ENCODE data around the gene KLK7. TPM values are rescaled to one million over a fixed set of nuclear protein-coding genes. Genes with fewer than 3 reads are reported as not detected.

KLK7 gene
- total RNA-seq, 2 donors from 2014 or later: not detected

DNA sequence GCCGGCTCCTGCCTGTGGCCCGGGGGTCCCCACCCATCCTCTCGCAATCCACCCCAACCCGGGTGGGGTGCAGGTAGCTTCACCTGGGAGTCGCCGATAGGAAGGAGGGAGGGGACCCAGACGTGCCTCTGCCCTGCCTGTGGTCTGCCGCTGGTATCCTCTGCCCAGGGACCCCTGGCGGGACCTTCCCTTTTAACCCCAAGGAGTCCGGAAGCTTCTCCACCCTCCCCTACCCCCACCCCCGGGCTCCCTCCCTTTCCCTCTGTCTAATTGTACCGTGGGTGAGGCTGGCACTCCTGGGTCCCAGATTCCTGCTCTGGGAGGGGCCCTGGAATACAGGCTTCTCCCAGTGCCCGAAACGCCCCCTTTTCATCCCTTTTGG, 35.8 kb upstream of the KLK7 start, which contains the start of gene KLK10:
Gene KLK10 (minus strand): TSS at position 166 of the 382 bp plus-strand sequence. CDS start 579 bp downstream, outside the sequence.
- ATAC-seq (replicated peaks): no peak
- Mint-ChIP-seq H3K27me3 (peaks cover 51% of the 10 kb centered on the region), H3K9me3 (no peaks in the 10 kb centered on the region), H3K4me3 (peak within 1 kb of the TSS; percentile 66), H3K4me1 (peaks cover 11% of the 10 kb centered on the region), H3K36me3 (ENCODE audit: low read depth) (peaks cover 12% of the 10 kb centered on the region), H3K27ac (no peak within 1 kb of the TSS)

DNA sequence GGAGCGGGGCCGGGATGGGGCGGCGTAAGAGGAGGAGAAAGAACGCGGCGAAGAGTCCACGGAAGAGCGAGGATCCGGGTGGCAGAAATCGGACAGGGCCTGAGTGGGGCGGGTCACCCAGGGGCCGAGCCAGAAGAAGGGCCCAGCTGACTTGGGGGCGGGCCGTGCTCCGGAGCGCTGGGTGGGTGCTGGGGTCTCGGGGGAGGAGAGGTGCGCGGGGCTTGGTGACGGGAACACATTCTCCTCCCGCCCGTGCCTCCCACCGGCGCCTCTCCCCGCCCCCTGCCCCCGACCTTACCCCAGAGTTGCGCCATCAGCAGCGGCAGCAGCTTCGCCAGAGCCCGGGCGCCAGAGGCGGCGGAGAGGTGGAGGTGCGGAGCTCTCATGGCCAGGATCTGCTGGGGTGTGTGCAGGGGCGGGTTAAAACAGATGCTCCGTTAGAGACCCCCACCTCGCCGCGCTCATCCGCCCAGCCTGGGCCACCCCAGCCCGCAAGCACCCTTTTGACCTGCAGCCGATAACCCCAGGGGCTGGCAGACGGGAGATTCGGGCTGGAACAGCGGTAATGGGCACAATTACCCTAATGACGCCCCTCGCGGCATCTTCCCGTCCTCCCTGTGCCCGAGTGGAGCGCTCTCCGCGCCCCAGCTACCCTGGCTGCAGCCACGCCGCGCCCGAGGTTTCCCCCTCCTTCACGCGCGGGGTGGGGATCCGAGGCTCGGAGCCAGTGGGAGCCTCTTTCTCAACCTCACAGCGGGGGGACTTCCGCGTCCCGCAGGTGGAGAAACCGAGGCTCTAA, 35.2 kb upstream of the KLK7 start:
- no peak overlapping the region for H3K27ac Mint-ChIP-seq
- no peak for ATAC-seq (replicated peaks)
- peak overlapping the region; percentile 66 for H3K4me3 Mint-ChIP-seq
- H3K36me3 Mint-ChIP-seq (ENCODE audit: low read depth): peaks cover 12% of the 10 kb centered on the region
- H3K27me3 Mint-ChIP-seq: peaks cover 54% of the 10 kb centered on the region
- H3K9me3 Mint-ChIP-seq: no peaks in the 10 kb centered on the region
- peaks cover 11% of the 10 kb centered on the region for H3K4me1 Mint-ChIP-seq

DNA sequence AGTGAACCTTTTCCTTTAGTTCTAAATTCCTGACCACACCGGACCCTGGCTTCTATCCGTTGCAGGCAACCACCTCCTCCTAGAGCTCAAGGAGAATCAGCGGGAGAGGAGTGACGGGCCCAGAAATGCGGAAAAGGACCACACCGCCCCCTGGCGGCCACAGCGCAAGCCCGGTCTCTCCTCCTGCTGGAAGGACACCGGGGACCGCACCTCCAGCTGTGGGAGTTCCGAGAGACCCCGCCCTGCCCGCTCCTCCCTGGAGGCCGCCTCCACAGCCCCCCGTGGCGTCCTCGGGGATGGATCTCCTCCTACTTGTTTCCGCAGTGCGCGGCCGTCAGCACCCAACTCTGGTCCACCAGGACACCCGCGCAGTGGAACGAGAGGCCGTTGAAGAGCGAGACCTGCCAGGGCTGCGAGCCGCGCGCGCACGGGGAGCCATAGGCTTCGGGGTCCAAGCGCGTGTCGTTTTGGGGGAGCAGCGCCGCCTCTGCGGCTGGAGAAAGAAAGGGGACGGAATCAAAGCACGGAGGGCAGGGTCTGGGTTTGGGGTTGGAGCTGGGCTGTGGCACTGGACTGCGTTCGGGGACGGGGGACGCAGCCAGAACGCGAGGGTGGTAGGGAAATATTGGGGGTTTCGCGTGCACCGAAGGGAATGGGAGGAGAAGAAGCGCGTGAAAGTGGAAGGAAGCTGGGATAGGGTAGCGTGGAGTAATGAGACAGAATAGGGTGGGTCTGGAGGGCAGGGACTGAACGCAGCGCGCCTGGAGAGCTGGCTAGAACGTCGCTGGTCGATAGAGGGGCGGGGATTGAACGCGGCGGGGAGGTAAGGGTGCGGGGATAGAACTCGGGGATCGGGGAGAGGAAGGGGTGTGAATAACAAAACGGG, 33.3 kb upstream of the KLK7 start:
- peak; percentile 50 for ATAC-seq (replicated peaks)
- H3K27me3 Mint-ChIP-seq: peaks cover 51% of the 10 kb centered on the region
- H3K4me1 Mint-ChIP-seq: peaks cover 11% of the 10 kb centered on the region

DNA sequence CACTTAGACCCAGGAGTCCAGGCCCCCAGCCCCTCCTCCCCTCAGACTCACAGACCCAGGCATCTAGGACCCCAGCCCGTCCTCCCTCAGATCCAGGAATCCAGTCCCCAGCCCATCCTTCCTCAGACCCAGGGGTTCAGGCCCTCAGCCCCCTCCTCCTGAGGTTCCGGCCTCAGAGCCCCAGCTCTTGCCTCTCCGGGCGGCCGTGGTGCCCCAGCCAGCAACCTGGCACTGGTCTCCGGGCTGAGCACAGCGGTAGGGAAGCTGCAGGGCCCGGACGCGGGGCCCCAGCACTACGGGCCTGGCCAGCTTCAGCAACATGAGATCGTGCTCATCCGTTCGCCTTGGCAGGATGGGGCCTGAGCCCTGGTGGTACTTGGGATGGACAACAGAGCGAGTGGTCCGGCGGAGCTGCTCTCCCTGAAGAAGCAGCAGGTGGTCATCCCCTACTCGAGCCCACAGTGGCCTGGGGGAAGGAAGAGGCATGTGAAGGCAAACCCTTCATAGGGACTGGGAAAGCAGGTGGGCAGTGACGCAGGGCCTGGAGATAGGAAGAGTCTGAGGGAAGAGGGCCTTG, 32.1 kb upstream of the KLK7 start:
- no peak for ATAC-seq (replicated peaks)
- Mint-ChIP-seq H3K27ac (no peak overlapping the region), H3K4me3 (no peak overlapping the region), H3K27me3 (peaks cover 53% of the 10 kb centered on the region), H3K9me3 (no peaks in the 10 kb centered on the region), H3K36me3 (ENCODE audit: low read depth) (peaks cover 12% of the 10 kb centered on the region), H3K4me1 (peaks cover 11% of the 10 kb centered on the region)

More for the DNA sequence above, 33.3 kb upstream of the KLK7 start:
- peaks cover 12% of the 10 kb centered on the region for H3K36me3 Mint-ChIP-seq (ENCODE audit: low read depth)
- no peak overlapping the region for H3K4me3 Mint-ChIP-seq
- H3K9me3 Mint-ChIP-seq: no peaks in the 10 kb centered on the region
- H3K27ac Mint-ChIP-seq: no peak overlapping the region

DNA sequence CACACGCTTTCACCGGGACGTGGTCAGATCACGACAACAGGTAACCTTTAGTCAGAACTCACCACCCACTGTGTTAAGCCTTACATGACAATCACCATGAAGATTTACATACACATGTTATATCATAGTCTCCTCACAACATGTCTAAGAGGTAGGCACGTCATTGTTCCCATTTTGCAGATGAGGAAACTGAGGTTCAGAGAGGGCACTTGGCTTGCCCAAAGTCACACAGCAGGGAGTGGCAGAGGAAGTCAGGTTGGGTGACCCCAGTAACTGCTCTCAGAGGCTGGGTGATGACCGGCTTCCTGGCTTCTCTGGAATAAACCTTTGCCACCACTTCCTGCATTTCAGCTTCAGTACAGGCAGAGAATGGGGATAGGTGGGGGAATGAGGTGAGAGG, 30.5 kb upstream of the KLK7 start:
- peaks cover 11% of the 10 kb centered on the region for H3K4me1 Mint-ChIP-seq
- H3K27me3 Mint-ChIP-seq: peaks cover 54% of the 10 kb centered on the region
- H3K4me3 Mint-ChIP-seq: no peak overlapping the region
- no peak for ATAC-seq (replicated peaks)
- no peaks in the 10 kb centered on the region for H3K9me3 Mint-ChIP-seq
- H3K36me3 Mint-ChIP-seq (ENCODE audit: low read depth): peaks cover 12% of the 10 kb centered on the region
- no peak overlapping the region for H3K27ac Mint-ChIP-seq

DNA sequence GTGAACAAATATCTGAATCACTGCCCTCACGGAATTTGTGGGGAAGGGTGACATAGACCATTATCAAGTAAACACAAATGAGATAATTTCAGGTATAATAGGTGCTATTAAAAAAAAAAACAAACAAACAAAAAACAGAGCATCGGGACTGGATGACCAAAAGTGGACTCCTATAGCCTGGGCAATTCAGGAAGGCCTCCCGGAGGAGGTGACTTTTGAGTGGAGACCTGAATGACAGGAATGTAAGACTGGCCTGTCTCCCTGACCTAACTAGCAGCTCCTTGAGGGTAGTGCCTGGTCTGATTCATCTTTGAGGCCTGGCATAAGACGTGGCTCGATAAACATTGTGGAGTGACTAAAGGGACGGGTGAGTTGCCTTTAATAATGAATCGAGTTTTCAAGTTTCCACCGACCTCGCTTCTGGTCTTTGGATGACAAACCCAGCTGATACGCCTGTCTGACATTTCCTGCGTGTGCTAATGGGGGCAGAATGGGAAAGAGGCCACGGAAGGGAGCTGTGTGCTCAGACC, 29.0 kb upstream of the KLK7 start:
- Mint-ChIP-seq H3K27ac (no peak overlapping the region), H3K27me3 (peaks cover 48% of the 10 kb centered on the region), H3K36me3 (ENCODE audit: low read depth) (peaks cover 6% of the 10 kb centered on the region), H3K4me3 (no peak overlapping the region), H3K4me1 (peaks cover 5% of the 10 kb centered on the region), H3K9me3 (no peaks in the 10 kb centered on the region)
- no peak for ATAC-seq (replicated peaks)

DNA sequence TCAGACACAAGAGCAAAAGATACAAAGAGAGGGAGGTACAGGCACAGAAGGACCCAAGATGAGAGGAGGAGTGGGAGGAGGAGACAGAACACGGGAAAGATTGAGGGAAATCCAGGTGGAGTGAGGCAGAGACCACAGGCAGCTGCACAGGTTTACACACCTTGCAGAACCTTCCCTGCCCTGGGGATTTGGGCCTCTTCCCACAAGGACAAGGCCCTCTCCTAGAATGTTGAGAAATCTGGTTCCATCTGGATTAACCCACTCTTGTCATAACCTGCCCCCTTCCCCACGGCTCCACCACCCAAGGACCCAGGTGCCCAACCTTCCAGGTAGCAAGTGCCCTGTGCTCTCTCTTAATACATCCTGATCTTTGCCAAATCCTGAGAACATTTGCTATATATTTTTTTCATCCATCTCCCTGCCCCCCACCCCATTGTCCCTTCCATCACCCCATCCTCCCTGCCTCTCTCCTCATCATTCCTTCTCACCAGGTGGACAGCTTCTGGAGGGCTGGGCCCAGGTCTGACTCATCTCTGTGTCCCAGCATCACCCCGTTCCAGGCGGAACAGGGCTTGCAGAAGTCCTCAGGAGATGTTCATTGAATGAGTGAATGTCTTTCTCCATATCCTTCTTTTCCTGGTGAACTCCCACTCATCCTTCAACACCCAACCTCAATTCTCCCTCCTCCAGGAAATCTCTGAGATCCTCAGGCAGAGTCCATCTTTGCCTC, 26.5 kb upstream of the KLK7 start:
- no peak for ATAC-seq (replicated peaks)
- Mint-ChIP-seq H3K27ac (no peak overlapping the region), H3K4me1 (no peaks in the 10 kb centered on the region), H3K27me3 (peaks cover 43% of the 10 kb centered on the region), H3K36me3 (ENCODE audit: low read depth) (no peaks in the 10 kb centered on the region), H3K4me3 (no peak overlapping the region), H3K9me3 (no peaks in the 10 kb centered on the region)

DNA sequence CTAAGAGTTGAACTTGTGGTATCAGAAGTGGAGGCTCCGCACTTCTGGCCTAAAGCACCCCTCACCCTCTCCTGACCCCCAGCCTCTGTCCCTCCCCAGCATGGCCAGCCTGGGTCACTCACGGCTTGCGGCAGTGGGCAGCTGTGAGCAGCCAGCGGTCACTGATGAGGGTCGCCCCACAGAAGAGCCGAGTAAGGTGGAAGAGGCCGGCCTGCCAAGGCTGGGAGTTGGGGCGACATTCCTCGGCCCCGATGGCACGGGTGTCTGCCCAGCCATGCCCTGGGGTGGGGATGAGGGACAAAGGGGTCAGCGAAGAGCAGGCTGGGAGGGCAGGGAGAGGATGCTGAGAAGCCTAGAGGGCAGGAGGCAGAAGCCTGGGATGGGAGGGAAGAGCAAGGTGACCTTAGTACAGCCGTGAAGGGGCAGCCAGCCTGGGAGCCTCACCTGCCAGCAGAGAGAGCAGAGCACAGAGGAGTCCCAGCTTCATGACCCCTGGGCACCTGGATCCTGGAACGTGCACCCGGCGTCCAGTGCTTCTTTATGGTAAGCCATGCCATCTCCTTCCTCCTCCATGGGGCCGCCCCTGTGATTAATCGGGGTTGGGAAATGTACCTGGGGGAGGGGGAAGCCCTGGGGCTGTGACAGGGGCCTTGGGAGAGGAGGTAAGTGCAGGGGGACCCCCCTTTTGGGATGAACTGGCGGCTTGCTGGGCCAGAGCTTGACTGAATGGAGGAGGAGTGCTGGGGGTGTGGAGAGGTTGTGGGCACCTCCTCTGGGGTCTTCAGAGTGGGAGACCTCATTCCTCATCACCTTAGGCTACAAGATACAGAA, 25.6 kb upstream of the KLK7 start:
- ATAC-seq (replicated peaks): peak; percentile 34
- peaks cover 38% of the 10 kb centered on the region for H3K27me3 Mint-ChIP-seq

DNA sequence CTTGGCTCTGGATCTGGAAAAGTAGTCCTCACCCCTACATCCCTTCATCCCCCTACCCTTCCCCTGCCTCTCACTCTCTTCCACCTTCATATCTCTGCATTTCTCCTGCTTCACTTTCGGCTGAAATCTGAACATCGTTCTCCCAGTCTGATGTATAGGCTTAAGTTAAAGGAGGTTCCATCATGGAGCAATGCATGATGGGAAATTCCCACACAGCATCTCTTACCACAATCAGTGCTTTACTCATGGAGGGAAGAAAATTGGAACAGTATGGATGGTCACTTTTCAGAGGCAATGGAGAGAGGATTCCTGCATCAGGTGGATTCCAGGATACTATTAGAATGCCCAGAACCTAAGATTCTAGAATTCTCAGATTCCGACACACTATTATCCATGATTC, 23.8 kb upstream of the KLK7 start:
- Mint-ChIP-seq H3K9me3 (no peaks in the 10 kb centered on the region), H3K36me3 (ENCODE audit: low read depth) (no peaks in the 10 kb centered on the region), H3K27ac (no peak overlapping the region)

More for the DNA sequence above, 25.6 kb upstream of the KLK7 start:
- Mint-ChIP-seq H3K9me3 (no peaks in the 10 kb centered on the region), H3K27ac (no peak overlapping the region), H3K4me3 (no peak overlapping the region), H3K4me1 (no peaks in the 10 kb centered on the region), H3K36me3 (ENCODE audit: low read depth) (no peaks in the 10 kb centered on the region)

DNA sequence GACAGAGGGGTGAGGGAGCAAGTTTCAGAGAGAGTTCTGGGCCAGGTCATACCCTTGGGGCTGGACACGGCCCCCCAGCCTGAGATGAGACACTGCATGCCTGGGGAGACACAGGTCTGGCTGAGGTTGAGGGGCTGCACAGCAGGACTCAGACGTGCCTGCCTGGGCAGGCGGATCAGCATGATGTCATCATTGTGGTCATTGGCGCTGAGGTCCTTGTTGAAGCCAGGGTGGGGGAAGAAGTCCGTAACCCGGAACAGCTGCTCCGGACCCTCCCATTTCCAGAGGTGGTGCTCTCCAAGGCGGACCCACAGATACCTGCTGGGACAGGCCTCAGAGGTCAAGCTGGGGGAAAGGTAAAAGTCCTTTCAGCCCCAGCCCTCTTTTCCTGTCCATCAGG, 22.7 kb upstream of the KLK7 start:
- peaks cover 43% of the 10 kb centered on the region for H3K27me3 Mint-ChIP-seq
- ATAC-seq (replicated peaks): no peak
- no peaks in the 10 kb centered on the region for H3K9me3 Mint-ChIP-seq
- H3K4me3 Mint-ChIP-seq: no peak overlapping the region
- H3K27ac Mint-ChIP-seq: no peak overlapping the region
- H3K4me1 Mint-ChIP-seq: no peaks in the 10 kb centered on the region
- no peaks in the 10 kb centered on the region for H3K36me3 Mint-ChIP-seq (ENCODE audit: low read depth)

More for the DNA sequence above, 23.8 kb upstream of the KLK7 start:
- no peaks in the 10 kb centered on the region for H3K4me1 Mint-ChIP-seq
- H3K4me3 Mint-ChIP-seq: no peak overlapping the region
- ATAC-seq (replicated peaks): no peak
- H3K27me3 Mint-ChIP-seq: peaks cover 38% of the 10 kb centered on the region

DNA sequence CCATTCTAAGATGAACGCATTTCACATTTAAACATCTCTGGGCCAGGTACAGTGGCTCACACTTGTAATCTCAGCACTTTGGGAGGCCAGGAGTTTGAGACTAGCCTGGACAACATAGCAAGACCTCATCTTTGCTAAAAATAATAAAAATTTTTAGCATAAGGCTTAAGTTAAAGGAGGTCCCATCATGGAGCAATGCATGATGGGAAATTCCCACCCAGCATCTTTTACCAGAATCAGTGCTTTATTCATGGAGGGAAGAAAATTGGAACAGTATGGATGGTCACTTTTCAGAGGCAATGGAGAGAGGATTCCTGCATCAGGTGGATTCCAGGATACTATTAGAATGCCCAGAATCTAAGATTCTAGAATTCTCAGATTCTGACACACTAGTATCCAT, 21.5 kb upstream of the KLK7 start:
- peaks cover 43% of the 10 kb centered on the region for H3K27me3 Mint-ChIP-seq
- no peaks in the 10 kb centered on the region for H3K4me1 Mint-ChIP-seq
- no peak for ATAC-seq (replicated peaks)
- H3K4me3 Mint-ChIP-seq: no peak overlapping the region
- no peak overlapping the region for H3K27ac Mint-ChIP-seq
- H3K36me3 Mint-ChIP-seq (ENCODE audit: low read depth): no peaks in the 10 kb centered on the region
- H3K9me3 Mint-ChIP-seq: no peaks in the 10 kb centered on the region

DNA sequence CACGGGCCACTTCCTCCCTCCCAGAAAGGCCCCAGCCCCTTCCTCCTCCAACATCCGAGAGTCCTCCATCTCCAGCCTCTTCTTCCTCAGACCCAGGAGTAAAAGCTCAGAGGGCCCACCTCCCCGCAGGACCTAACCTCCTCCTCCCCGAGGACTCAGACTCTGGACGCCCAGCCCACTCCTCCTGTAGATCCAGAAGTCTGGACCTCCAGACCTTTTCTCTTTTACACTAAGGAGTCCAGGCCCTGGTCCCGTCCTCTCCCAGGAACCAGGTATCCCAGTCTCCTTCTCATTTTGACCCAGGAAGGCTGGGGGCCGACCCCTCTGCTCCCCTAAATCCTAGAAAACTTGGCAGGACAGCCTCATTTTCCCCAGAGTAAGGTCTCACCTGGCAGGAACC, 19.6 kb upstream of the KLK7 start:
- Mint-ChIP-seq H3K36me3 (ENCODE audit: low read depth) (no peaks in the 10 kb centered on the region), H3K4me3 (no peak overlapping the region), H3K4me1 (no peaks in the 10 kb centered on the region), H3K27me3 (peaks cover 45% of the 10 kb centered on the region), H3K9me3 (no peaks in the 10 kb centered on the region), H3K27ac (no peak overlapping the region)
- no peak for ATAC-seq (replicated peaks)

DNA sequence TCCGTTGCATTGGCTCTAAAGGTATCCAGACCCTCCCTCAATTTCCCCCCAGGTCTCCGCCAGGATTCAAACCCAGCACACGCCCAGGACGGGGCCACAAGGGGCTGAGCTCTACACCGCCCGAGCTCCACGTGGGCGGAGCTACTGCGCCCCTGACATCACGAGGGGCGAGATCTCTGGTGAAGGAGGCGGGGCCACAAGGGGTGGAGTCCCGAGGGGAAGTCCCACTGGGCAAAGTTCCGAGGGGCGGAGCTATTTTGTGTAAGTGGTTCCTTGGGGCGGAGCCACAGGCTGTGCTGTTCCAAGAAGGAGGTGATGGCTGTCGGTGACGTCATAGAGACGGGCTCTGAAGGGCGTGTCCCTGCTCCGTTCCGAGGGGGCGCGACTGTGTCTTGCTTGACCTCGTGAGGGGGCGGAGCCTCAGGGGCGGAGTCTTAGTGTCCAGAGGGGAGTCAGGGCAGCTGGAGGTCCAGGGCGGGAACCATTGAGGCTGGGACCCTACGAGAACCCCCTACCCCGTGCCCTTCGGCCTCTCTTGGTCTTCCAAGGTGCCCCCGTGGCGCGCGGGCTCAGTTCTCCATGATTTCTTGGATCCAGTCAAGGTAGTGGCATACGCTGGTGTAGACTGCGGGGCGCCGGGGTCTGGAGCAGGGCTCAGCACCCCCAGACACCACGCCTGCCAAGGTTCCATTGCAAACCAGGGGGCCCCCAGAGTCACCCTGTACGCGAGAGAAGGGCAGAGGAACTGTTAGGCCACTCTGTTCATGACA, 19.0 kb upstream of the KLK7 start:
- no peaks in the 10 kb centered on the region for H3K36me3 Mint-ChIP-seq (ENCODE audit: low read depth)
- no peaks in the 10 kb centered on the region for H3K9me3 Mint-ChIP-seq
- H3K27me3 Mint-ChIP-seq: peaks cover 51% of the 10 kb centered on the region
- H3K4me3 Mint-ChIP-seq: no peak overlapping the region
- ATAC-seq (replicated peaks): peak; percentile 19
- no peak overlapping the region for H3K27ac Mint-ChIP-seq
- no peaks in the 10 kb centered on the region for H3K4me1 Mint-ChIP-seq
